ENCODE measurements around the gene DNAJB5. TPM values are rescaled to one million over a fixed set of nuclear protein-coding genes. Genes with fewer than 3 reads are reported as not detected.

The DNAJB5 gene
- total RNA-seq, 4 donors from 2014 or later = 46.8 to 125 (median 96.8) TPM

DNA sequence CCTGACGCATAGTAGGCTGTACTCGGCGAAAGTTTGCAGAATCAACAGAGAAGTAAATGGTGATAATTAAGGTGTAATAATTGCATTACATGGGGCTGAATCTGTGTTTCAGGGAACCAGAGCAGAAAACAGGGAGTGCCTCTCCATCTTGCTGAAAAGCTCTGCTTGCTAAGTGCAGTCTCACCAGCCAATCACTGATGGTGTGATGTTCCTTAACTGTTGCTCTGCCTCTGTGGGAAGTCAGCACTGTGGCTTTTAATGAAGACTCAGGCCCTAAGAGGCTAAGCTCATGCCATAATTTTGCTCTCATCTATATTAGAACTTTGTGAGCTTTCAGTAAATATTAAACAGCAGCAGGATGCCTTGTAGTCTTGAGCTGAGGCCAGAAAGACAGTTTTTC is 27.0 kb upstream of the DNAJB5 start:
- Histone ChIP-seq H3K4me1 (peaks cover 0 to 9% (median 3%) of the 10 kb centered on the region in 3 donors), H3K36me3 (no peaks in the 10 kb centered on the region), H3K4me3 (no peak overlapping the region), H3K27ac (no peak overlapping the region), H3K9me3 (no peaks in the 10 kb centered on the region), H3K27me3 (peaks cover 72% of the 10 kb centered on the region)
- TF ChIP-seq, protein P1, sequence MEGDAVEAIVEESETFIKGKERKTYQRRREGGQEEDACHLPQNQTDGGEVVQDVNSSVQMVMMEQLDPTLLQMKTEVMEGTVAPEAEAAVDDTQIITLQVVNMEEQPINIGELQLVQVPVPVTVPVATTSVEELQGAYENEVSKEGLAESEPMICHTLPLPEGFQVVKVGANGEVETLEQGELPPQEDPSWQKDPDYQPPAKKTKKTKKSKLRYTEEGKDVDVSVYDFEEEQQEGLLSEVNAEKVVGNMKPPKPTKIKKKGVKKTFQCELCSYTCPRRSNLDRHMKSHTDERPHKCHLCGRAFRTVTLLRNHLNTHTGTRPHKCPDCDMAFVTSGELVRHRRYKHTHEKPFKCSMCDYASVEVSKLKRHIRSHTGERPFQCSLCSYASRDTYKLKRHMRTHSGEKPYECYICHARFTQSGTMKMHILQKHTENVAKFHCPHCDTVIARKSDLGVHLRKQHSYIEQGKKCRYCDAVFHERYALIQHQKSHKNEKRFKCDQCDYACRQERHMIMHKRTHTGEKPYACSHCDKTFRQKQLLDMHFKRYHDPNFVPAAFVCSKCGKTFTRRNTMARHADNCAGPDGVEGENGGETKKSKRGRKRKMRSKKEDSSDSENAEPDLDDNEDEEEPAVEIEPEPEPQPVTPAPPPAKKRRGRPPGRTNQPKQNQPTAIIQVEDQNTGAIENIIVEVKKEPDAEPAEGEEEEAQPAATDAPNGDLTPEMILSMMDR (IDR thresholded peaks at IDR 0.05) = no peak
- TF ChIP-seq POLR2AphosphoS5 (IDR thresholded peaks at IDR 0.05) (no peak), EP300 (IDR thresholded peaks at IDR 0.05) (no peak), POLR2A (IDR thresholded peaks at IDR 0.05) (no peak)
- no peak for ATAC-seq
- 86 to 87% methylated on average over 3 of the region's 3 CpGs for WGBS, 2 donors (ENCODE audit: low coverage in 1 of 2)

DNA sequence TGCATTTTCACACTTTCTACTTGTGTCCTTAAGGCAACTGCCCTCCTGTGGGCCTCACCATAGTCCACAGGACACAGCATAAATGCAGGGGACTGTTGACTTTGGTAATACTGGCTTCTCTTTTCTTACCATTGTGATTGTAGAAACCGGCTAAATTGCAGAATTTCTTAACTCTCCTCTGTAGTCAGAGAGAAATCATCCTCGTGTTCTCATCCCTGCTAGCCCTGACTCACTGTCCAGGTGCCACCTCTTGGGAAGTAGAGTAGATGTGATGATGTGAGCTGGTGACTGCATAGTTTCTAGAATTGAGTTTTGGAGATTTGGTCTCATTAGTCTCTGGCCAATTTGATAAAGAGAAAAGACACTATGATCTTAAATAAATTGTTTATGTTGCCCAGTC is 26.0 kb upstream of the DNAJB5 start:
- 65 to 100% methylated on average over 1 to 2 of the region's 2 CpGs for WGBS, 2 donors (ENCODE audit: low coverage in 1 of 2)
- H3K27ac ChIP-seq = no peak overlapping the region
- H3K4me3 ChIP-seq = no peak overlapping the region
- no peaks in the 10 kb centered on the region for H3K9me3 ChIP-seq
- peaks cover 0 to 1% (median 0%) of the 10 kb centered on the region in 3 donors for H3K4me1 ChIP-seq
- no peak for TF ChIP-seq POLR2A (IDR thresholded peaks at IDR 0.05)
- TF ChIP-seq, protein P1 (IDR thresholded peaks at IDR 0.05) = no peak
- TF ChIP-seq EP300 (IDR thresholded peaks at IDR 0.05) = no peak
- TF ChIP-seq POLR2AphosphoS5 (IDR thresholded peaks at IDR 0.05) = no peak
- no peaks in the 10 kb centered on the region for H3K36me3 ChIP-seq
- no peak for ATAC-seq
- peaks cover 73% of the 10 kb centered on the region for H3K27me3 ChIP-seq

DNA sequence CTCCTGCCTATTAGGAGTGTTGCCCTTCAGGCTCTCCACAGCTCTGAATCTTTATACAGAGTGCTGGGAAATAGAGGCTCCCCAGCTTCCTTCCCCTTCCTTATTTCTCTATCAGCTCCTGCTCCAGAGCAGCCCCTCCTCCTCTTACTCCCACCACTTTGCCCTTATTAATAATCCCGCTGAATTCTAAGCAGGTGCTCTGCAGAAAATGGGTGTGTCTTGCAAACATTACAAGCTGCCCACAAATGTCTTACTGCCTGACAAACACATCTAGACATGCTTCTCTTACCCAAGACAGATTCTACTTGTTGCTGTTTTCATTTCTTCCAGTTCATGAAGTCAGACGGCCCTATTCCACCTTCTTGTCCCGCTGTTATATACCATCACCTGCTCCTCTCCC is 25.1 kb upstream of the DNAJB5 start:
- Histone ChIP-seq H3K27ac (no peak overlapping the region), H3K9me3 (no peaks in the 10 kb centered on the region), H3K4me1 (no peaks in the 10 kb centered on the region), H3K4me3 (no peak overlapping the region), H3K36me3 (no peaks in the 10 kb centered on the region), H3K27me3 (peaks cover 64% of the 10 kb centered on the region)
- ATAC-seq = no peak
- TF ChIP-seq EP300 (IDR thresholded peaks at IDR 0.05) = no peak
- TF ChIP-seq, protein P1 (IDR thresholded peaks at IDR 0.05) = no peak
- TF ChIP-seq POLR2A (IDR thresholded peaks at IDR 0.05) = no peak
- no peak for TF ChIP-seq POLR2AphosphoS5 (IDR thresholded peaks at IDR 0.05)
- WGBS, 2 donors (ENCODE audit: low coverage in 1 of 2) = 73 to 100% methylated on average over 2 to 3 of the region's 3 CpGs

DNA sequence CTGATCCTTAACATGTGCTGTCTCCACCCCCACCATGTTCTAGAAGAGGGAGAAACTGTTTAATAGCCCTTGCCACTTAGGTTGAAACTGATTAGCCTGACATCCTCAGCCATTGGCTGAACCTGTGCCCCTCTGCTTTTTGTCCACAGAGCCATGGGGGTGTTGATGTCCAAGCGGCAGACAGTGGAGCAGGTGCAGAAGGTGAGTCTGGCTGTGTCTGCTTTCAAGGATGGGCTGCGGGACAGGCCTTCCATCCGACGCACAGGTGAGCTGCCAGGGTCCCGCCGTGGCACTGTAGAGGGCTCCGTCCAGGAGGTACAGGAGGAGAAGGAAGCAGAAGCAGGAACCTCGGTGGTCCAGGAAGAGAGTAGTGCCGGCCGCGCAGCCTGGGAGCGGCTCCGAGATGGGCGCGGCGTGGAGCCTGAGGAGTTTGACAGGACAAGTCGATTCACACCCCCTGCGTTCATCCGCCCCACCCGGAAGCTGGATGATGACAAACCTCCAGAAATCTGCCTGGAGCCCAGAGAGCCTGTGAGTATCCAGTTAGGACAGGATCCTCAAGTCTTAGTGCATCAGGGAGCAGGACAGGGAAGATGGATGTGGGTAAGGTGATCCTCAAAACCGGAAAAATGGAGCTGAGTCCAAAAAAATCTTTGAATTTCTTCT is 18.3 kb upstream of the DNAJB5 start:
- Histone ChIP-seq H3K27me3 (peaks cover 26% of the 10 kb centered on the region), H3K36me3 (no peaks in the 10 kb centered on the region), H3K9me3 (no peaks in the 10 kb centered on the region), H3K4me1 (no peaks in the 10 kb centered on the region), H3K4me3 (no peak overlapping the region), H3K27ac (no peak overlapping the region)
- WGBS, 2 donors (ENCODE audit: low coverage in 1 of 2) = 63 to 100% methylated on average over 1 to 4 of the region's 21 CpGs
- ATAC-seq = no peak
- TF ChIP-seq EP300 (IDR thresholded peaks at IDR 0.05) (no peak), POLR2AphosphoS5 (IDR thresholded peaks at IDR 0.05) (no peak), POLR2A (IDR thresholded peaks at IDR 0.05) (no peak)
- TF ChIP-seq, protein P1 (IDR thresholded peaks at IDR 0.05) = no peak

DNA sequence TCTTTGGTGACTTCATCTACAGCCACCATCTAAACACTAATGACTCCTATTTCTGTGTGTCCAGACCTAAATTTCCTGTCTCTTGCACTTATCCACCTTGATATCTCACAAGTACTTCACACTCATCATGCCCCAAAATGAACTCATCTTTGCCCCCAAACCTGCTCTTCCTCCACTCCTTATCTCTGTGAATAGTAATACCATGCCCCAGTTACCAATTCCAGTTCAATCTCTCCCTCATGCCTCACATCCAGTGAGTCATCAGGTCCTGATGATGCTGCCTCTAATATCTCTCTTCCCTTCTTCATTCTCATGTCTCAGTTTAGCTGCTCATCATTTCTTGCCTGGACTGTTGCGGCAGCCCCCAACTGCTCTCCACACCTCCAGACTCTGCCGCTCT is 14.9 kb upstream of the DNAJB5 start:
- Histone ChIP-seq H3K27ac (no peak overlapping the region), H3K4me1 (no peaks in the 10 kb centered on the region), H3K36me3 (no peaks in the 10 kb centered on the region), H3K9me3 (no peaks in the 10 kb centered on the region), H3K27me3 (peaks cover 9% of the 10 kb centered on the region), H3K4me3 (no peak overlapping the region)
- TF ChIP-seq POLR2A (IDR thresholded peaks at IDR 0.05) (no peak), EP300 (IDR thresholded peaks at IDR 0.05) (no peak), POLR2AphosphoS5 (IDR thresholded peaks at IDR 0.05) (no peak)
- TF ChIP-seq, protein P1 (IDR thresholded peaks at IDR 0.05) = no peak
- 75 to 85% methylated on average over 1 to 2 of the region's 2 CpGs for WGBS, 2 donors (ENCODE audit: low coverage in 1 of 2)
- ATAC-seq = no peak
